Measurements from ENCODE around the gene NOXA1. TPM values are rescaled to one million over a fixed set of nuclear protein-coding genes. Genes with fewer than 3 reads are reported as not detected.

Gene NOXA1
- total and polyA plus RNA-seq, 7 donors = 1.4 to 16.4 (median 3.3) TPM

DNA sequence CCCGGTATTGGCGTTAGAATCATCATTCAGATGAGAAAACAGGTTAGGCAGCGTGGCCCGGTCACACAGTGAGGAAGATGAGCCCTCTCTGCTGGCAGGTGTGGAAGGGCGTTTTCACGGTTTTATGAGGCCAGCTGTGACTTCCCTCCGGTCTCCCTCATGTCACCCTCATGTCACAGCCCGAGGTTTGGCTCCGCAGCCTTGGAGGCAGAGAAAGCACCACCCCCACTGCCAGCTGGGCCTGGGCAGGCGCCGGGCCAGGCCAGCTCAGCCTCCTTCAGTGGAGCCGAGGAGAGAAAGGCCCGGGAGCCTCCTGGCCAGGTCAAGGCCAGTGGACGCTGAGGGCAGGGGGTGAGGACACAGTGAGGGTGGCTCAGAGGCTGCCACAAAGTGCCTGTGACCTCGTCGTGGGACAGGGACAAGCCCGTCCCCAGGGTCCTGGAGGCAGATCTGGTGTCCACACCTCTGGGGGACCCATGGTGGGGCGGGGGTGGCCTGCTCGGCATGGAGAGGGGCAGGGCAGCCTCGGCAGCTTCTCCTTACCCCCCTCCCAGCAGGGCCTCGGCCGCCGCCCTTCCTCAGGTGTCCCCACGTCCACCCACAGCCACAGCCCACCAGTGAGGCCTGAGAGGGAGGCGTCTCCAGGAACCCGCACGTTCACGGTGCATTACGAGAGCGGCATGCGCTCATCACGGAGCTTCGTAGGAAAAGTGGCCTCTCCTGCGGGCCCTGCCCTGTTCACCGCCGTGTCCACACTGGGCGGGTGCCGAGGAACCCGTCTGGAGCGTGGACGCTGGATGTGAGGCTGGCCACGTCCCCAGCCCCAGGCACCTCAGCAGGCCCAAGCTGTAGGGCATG lies 32.4 kb upstream of the NOXA1 start:
- H3K27me3 ChIP-seq = no peaks in the 10 kb centered on the region
- peaks cover 0 to 19% (median 0%) of the 10 kb centered on the region in 4 donors for H3K36me3 ChIP-seq
- TF ChIP-seq CTCF (IDR thresholded peaks at IDR 0.05) = no peak
- H3K27ac ChIP-seq = peak overlapping the region; percentile 23 to 68 (median 38)
- no peaks in the 10 kb centered on the region for H3K9me3 ChIP-seq
- 22 to 65% methylated on average over 42 of the region's 42 CpGs for WGBS, 2 donors
- DNase-seq = no peak
- H3K4me1 ChIP-seq = no peaks in the 10 kb centered on the region
- H3K4me3 ChIP-seq = no peak overlapping the region
- intact Hi-C loops (cut with DNase I) = no loop called here

DNA sequence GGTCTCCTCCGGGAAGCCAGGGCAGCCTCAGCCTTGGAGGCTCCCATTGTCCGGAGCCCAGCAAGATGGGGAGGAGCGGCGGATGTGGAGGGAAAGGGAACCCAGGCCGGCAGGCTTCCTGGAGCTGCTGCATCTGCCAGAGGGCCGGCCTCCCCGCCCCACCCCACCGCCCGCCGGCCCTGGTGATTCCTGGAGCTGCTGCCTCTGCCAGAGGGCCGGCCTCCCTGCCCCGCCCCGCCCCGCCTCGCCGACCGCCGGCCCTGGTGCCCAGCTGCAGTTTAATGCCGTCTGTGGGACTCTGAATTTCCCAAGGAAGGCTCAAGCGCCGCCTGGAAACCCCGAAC lies 31.8 kb upstream of the NOXA1 start:
- DNase-seq = no peak
- Histone ChIP-seq H3K27me3 (no peaks in the 10 kb centered on the region), H3K27ac (peak overlapping the region in 3 of 4 donors; percentile 37 to 68 (median 40)), H3K36me3 (peaks cover 0 to 23% (median 0%) of the 10 kb centered on the region in 4 donors), H3K4me3 (no peak overlapping the region), H3K9me3 (no peaks in the 10 kb centered on the region), H3K4me1 (no peaks in the 10 kb centered on the region)
- 19 to 66% methylated on average over 22 of the region's 22 CpGs for WGBS, 2 donors
- TF ChIP-seq EP300 (IDR thresholded peaks at IDR 0.05) (no peak), POLR2A (IDR thresholded peaks at IDR 0.05) (no peak), POLR2AphosphoS5 (IDR thresholded peaks at IDR 0.05) (no peak), CTCF (IDR thresholded peaks at IDR 0.05) (no peak)
- intact Hi-C loops (cut with DNase I) = no loop called here

DNA sequence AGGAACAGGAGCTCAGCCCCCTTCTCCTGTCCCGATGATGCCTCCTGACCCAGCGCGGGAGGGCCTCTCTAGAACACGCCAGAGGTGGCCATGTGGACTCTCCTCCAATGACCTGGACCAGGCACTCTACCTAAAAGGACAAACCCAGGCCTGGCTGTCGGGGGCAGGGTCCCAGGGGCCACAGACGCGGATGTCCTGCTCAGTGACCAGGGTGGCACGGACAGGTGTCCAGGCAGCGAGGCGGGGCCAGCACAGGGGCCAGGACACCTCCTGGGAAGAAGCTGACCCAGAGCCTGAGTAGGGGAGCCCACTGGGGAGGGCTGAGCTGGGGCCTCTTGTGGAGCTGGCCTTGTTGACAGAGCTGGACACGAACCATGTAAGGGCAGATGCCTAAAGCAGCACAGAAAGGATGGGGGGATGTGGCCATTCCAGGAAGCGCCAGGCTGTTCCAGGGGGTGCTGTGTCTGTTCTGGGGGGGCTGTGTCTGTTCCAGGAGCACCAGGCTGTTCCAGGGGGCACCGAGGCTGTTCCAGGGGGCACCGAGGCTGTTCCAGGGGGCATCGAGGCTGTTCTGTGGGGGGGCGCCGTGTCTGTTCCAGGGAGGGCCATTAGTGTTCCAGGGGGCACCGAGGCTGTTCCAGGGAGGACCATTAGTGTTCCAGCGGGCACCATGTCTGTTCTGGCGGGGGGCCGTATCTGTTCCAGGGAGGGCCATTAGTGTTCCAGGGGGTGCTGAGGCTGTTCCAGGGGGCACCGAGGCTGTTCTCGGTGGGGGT lies 30.8 kb upstream of the NOXA1 start:
- H3K4me1 ChIP-seq = no peaks in the 10 kb centered on the region
- H3K4me3 ChIP-seq = no peak overlapping the region
- peaks cover 0 to 28% (median 0%) of the 10 kb centered on the region in 4 donors for H3K36me3 ChIP-seq
- no peaks in the 10 kb centered on the region for H3K27me3 ChIP-seq
- H3K27ac ChIP-seq = no peak overlapping the region
- H3K9me3 ChIP-seq = no peaks in the 10 kb centered on the region
- WGBS, 2 donors = 94 to 96% methylated on average over 23 of the region's 23 CpGs
- no peak for DNase-seq
- TF ChIP-seq POLR2AphosphoS5 (IDR thresholded peaks at IDR 0.05) (no peak), POLR2A (IDR thresholded peaks at IDR 0.05) (no peak), CTCF (IDR thresholded peaks at IDR 0.05) (no peak), EP300 (IDR thresholded peaks at IDR 0.05) (no peak)
- intact Hi-C loops (cut with DNase I) = no loop called here

- WGBS, 2 donors = 87 to 93% methylated on average over 28 of the region's 28 CpGs
- Histone ChIP-seq H3K9me3 (no peaks in the 10 kb centered on the region), H3K36me3 (peaks cover 0 to 28% (median 0%) of the 10 kb centered on the region in 4 donors), H3K27me3 (no peaks in the 10 kb centered on the region), H3K27ac (no peak overlapping the region), H3K4me1 (no peaks in the 10 kb centered on the region), H3K4me3 (no peak overlapping the region)
- intact Hi-C loops (cut with DNase I) = no loop called here
- TF ChIP-seq POLR2AphosphoS5 (IDR thresholded peaks at IDR 0.05) = no peak
- no peak for TF ChIP-seq EP300 (IDR thresholded peaks at IDR 0.05)
- TF ChIP-seq POLR2A (IDR thresholded peaks at IDR 0.05) = no peak
- TF ChIP-seq CTCF (IDR thresholded peaks at IDR 0.05) = no peak
- no peak for DNase-seq
These were observed 29.7 kb upstream of the NOXA1 start for GRCh38 chr9:137393176-137394150.

Measured in sigmoid colon (tissue), 7 donors.